H9 (cell line): Measurements from ENCODE around the gene TNIK. TPM values are rescaled to one million over a fixed set of nuclear protein-coding genes. Genes with fewer than 3 reads are reported as not detected.

Experiments used
- DNase-seq: peaks from one replicate; pipeline ENCODE4 v3.0.0-alpha.2; 2017
- H2AFZ ChIP-seq: one replicate; pipeline ENCODE4 v1.6.1; 2013; ENCODE audit warnings: mild to moderate bottlenecking, low read length, control low read depth, moderate library complexity
- H2AK5ac ChIP-seq: 2 replicates; pipeline ENCODE4 v1.6.1; 2013; ENCODE audit warnings: low read length, control low read depth, mixed read lengths; ENCODE audit not compliant: insufficient read length
- H2BK120ac ChIP-seq: one replicate; pipeline ENCODE4 v1.6.1; 2013; ENCODE audit warnings: low read depth, mild to moderate bottlenecking, low read length, control low read depth, inconsistent platforms; ENCODE audit not compliant: poor library complexity, severe bottlenecking
- H2BK12ac ChIP-seq: 2 replicates; pipeline ENCODE4 v1.6.1; 2013; ENCODE audit warnings: low read length, control low read depth, mixed read lengths, low read depth; ENCODE audit not compliant: insufficient read length
- H2BK15ac ChIP-seq: 2 replicates; pipeline ENCODE4 v1.6.1; 2013; ENCODE audit warnings: low read depth, low read length, control low read depth
- H2BK20ac ChIP-seq: one replicate; pipeline ENCODE4 v1.6.1; 2013; ENCODE audit warnings: low read depth, mild to moderate bottlenecking, low read length, control low read depth, inconsistent platforms; ENCODE audit not compliant: poor library complexity, severe bottlenecking
- H2BK5ac ChIP-seq: 2 replicates; pipeline ENCODE4 v1.6.1; 2013; ENCODE audit warnings: low read length, control low read depth, mixed read lengths; ENCODE audit not compliant: insufficient read length
- H3K14ac ChIP-seq: 2 replicates; pipeline ENCODE4 v1.6.1; 2013; ENCODE audit warnings: low read length, control low read depth; ENCODE audit not compliant: insufficient read depth
- H3K18ac ChIP-seq: 2 replicates; pipeline ENCODE4 v1.6.1; 2013; ENCODE audit warnings: low read depth, mild to moderate bottlenecking, mixed read lengths, low read length, control low read depth; ENCODE audit not compliant: insufficient read length
- H3K23ac ChIP-seq: 2 replicates; pipeline ENCODE4 v1.6.1; 2013; ENCODE audit warnings: low read length, control low read depth, mixed read lengths, low read depth; ENCODE audit not compliant: insufficient read length
- H3K23me2 ChIP-seq: 2 replicates; pipeline ENCODE4 v1.6.1; 2013; ENCODE audit warnings: low read depth, mild to moderate bottlenecking, mixed read lengths, low read length, control low read depth; ENCODE audit not compliant: insufficient read length, poor library complexity, severe bottlenecking
- H3K27ac ChIP-seq: 2 replicates; pipeline ENCODE4 v1.5.1; 2013; ENCODE audit warnings: low read length, control low read depth, mixed read lengths, low read depth; ENCODE audit not compliant: insufficient read length
- H3K27me3 ChIP-seq: 2 replicates; pipeline ENCODE4 v1.6.1; 2013; ENCODE audit warnings: low read length, control low read depth, inconsistent platforms; ENCODE audit not compliant: insufficient read depth
- H3K4ac ChIP-seq: 2 replicates; pipeline ENCODE4 v1.6.1; 2013; ENCODE audit warnings: low read depth, mild to moderate bottlenecking, control low read depth, inconsistent platforms, low read length, moderate library complexity
- H3K4me1 ChIP-seq: 2 replicates; pipeline ENCODE4 v1.6.1; 2013; ENCODE audit warnings: low read length, control low read depth, inconsistent platforms; ENCODE audit not compliant: insufficient read depth
- H3K4me2 ChIP-seq: 2 replicates; pipeline ENCODE4 v1.6.1; 2013; ENCODE audit warnings: low read length, control low read depth, mixed read lengths; ENCODE audit not compliant: insufficient read length, insufficient read depth
- H3K56ac ChIP-seq: 2 replicates; pipeline ENCODE4 v1.6.1; 2013; ENCODE audit warnings: low read depth, mild to moderate bottlenecking, mixed read lengths, low read length, control low read depth; ENCODE audit not compliant: insufficient read length
- H3K79me1 ChIP-seq: 2 replicates; pipeline ENCODE4 v1.6.1; 2013; ENCODE audit warnings: low read depth, mild to moderate bottlenecking, moderate library complexity, low read length, control low read depth, inconsistent platforms; ENCODE audit not compliant: insufficient read depth, poor library complexity, severe bottlenecking
- H3K79me2 ChIP-seq: 2 replicates; pipeline ENCODE4 v1.6.1; 2013; ENCODE audit warnings: low read length, control low read depth, inconsistent platforms; ENCODE audit not compliant: insufficient read depth
- H3K9ac ChIP-seq: 2 replicates; pipeline ENCODE4 v1.6.1; 2013; ENCODE audit warnings: low read length, control low read depth, mixed read lengths; ENCODE audit not compliant: insufficient read length; ENCODE audit errors: extremely low read depth
- H3K9me3 ChIP-seq: one replicate; pipeline ENCODE4 v1.6.1; 2013; ENCODE audit warnings: low read depth, low read length, inconsistent platforms; ENCODE audit not compliant: control insufficient read depth
- H3T11ph ChIP-seq: one replicate; pipeline ENCODE4 v1.6.1; 2013; ENCODE audit warnings: mild to moderate bottlenecking, low read length, control low read depth, inconsistent platforms
- H4K20me1 ChIP-seq: one replicate; pipeline ENCODE4 v1.6.1; 2013; ENCODE audit not compliant: control insufficient read depth, insufficient read length, insufficient read depth
- H4K5ac ChIP-seq: 2 replicates; pipeline ENCODE4 v1.6.1; 2013; ENCODE audit warnings: low read depth, mild to moderate bottlenecking, mixed read lengths, low read length, control low read depth; ENCODE audit not compliant: insufficient read length
- H4K8ac ChIP-seq: replicated peaks from 2 replicates; pipeline ENCODE4 v1.6.1; 2013; ENCODE audit warnings: low read length, control low read depth, mixed read lengths, low read depth; ENCODE audit not compliant: insufficient read length
- H4K91ac ChIP-seq: 2 replicates; pipeline ENCODE4 v1.6.1; 2013; ENCODE audit warnings: low read depth, mild to moderate bottlenecking, moderate library complexity, mixed read lengths, low read length, control low read depth; ENCODE audit not compliant: insufficient read length
- H3K27ac Mint-ChIP-seq, 3 experiments: 2 replicates in 2 of 3; 3 replicates in 1 of 3; pipeline ENCODE4 v1.8.0; 2020 to 2021; ENCODE audit warnings: mixed read lengths in 3 of 3, mild to moderate bottlenecking in 1 of 3, moderate library complexity in 1 of 3
- H3K27me3 Mint-ChIP-seq: 2 replicates; pipeline ENCODE4 v1.8.0; 2021; ENCODE audit warnings: low read depth, mild to moderate bottlenecking, moderate library complexity, mixed read lengths
- H3K36me3 Mint-ChIP-seq, 3 experiments: 2 replicates in 2 of 3; 3 replicates in 1 of 3; pipeline ENCODE4 v1.8.0; 2020 to 2021; ENCODE audit warnings: low read depth in 3 of 3, mixed read lengths in 3 of 3; ENCODE audit not compliant: insufficient read depth in 1 of 3
- H3K4me1 Mint-ChIP-seq, 2 experiments: 2 replicates each; pipeline ENCODE4 v1.8.0; 2020; ENCODE audit warnings: mixed read lengths in 2 of 2
- H3K4me3 Mint-ChIP-seq, 2 experiments: 2 replicates in 1 of 2; 3 replicates in 1 of 2; pipeline ENCODE4 v1.8.0; 2020 to 2021; ENCODE audit warnings: mild to moderate bottlenecking in 2 of 2, mixed read lengths in 2 of 2, moderate library complexity in 1 of 2
- H3K9me3 Mint-ChIP-seq, 2 experiments: 2 replicates in 1 of 2; 3 replicates in 1 of 2; pipeline ENCODE4 v1.8.0; 2020; ENCODE audit warnings: mild to moderate bottlenecking in 2 of 2, mixed read lengths in 2 of 2, moderate library complexity in 1 of 2
- WGBS: extraction: QIAGEN DNeasy Blood & Tissue Kit; methylation state at CpG from one replicate; pipeline ENCODE4 v1.1.7; 2013; ENCODE audit warnings: missing lambda C conversion rate, low lambda C conversion rate, mixed read lengths; ENCODE audit not compliant: insufficient read length; ENCODE audit errors: extremely low coverage; 5-methylcytosine and 5-hydroxymethylcytosine counted together
- total RNA-seq: library from RNA; stranded (reverse); gene quantifications from 2 replicates; pipeline ENCODE4 v1.2.1, GENCODE V29; 2021
- TF ChIP-seq, protein P1 (sequence below): fragments of 200-600 bp; sonication (generic); conservative IDR thresholded peaks from 3 replicates; pipeline ENCODE4 v1.8.0; 2021; ENCODE audit warnings: antibody characterized with exemption, mild to moderate bottlenecking

Gene TNIK
- total RNA-seq, 1 experiment from 2014 or later = 15.9 TPM

GRCh38 chr3:171315919-171316318, 144.3 kb downstream of the TNIK start:
- no peaks in the 10 kb centered on the region for H3K36me3 Mint-ChIP-seq

More at GRCh38 chr3:171315919-171316318, 144.3 kb downstream of the TNIK start:
- Histone ChIP-seq H3K4me1 (peaks cover 4% of the 10 kb centered on the region; the same call in 1 of the 2 replicates), H3K27ac (no peak overlapping the region), H3T11ph (no peak overlapping the region), H3K23me2 (no peaks in the 10 kb centered on the region), H2BK5ac (no peak overlapping the region), H4K8ac (no peak overlapping the region), H3K23ac (no peak overlapping the region), H3K9me3 (no peaks in the 10 kb centered on the region), H4K91ac (no peak overlapping the region), H2AK5ac (no peak overlapping the region), H2BK15ac (no peak overlapping the region), H4K5ac (no peak overlapping the region), H3K4ac (no peak overlapping the region), H2BK20ac (no peak overlapping the region), H3K27me3 (no peaks in the 10 kb centered on the region), H3K56ac (no peak overlapping the region), H3K79me1 (no peaks in the 10 kb centered on the region), H4K20me1 (no peaks in the 10 kb centered on the region), H2BK12ac (no peak overlapping the region), H3K9ac (no peak overlapping the region), H3K14ac (no peak overlapping the region), H3K18ac (no peak overlapping the region), H3K79me2 (no peaks in the 10 kb centered on the region; the same call in 1 of the 2 replicates), H2BK120ac (no peak overlapping the region), H2AFZ (no peak overlapping the region), H3K4me2 (no peak overlapping the region)
- Mint-ChIP-seq H3K9me3 (no peaks in the 10 kb centered on the region), H3K27me3 (no peaks in the 10 kb centered on the region), H3K4me3 (no peak overlapping the region), H3K27ac (no peak overlapping the region), H3K4me1 (peaks cover 17 to 21% of the 10 kb centered on the region in 2 experiments)
- DNase-seq = no peak
- no CpG with 5 or more reads among the region's 4 CpGs for WGBS
- TF ChIP-seq, protein P1, sequence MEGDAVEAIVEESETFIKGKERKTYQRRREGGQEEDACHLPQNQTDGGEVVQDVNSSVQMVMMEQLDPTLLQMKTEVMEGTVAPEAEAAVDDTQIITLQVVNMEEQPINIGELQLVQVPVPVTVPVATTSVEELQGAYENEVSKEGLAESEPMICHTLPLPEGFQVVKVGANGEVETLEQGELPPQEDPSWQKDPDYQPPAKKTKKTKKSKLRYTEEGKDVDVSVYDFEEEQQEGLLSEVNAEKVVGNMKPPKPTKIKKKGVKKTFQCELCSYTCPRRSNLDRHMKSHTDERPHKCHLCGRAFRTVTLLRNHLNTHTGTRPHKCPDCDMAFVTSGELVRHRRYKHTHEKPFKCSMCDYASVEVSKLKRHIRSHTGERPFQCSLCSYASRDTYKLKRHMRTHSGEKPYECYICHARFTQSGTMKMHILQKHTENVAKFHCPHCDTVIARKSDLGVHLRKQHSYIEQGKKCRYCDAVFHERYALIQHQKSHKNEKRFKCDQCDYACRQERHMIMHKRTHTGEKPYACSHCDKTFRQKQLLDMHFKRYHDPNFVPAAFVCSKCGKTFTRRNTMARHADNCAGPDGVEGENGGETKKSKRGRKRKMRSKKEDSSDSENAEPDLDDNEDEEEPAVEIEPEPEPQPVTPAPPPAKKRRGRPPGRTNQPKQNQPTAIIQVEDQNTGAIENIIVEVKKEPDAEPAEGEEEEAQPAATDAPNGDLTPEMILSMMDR = no peak
